Inferior parietal cortex (tissue), 1 donor: ENCODE measurements around the gene TSPAN6.

Experiments used
- DNase-seq: peaks from one replicate; pipeline ENCODE4 v3.0.0-alpha.2; 2016; ENCODE audit errors: extremely low spot score

TSPAN6 gene

GRCh38 chrX:100584611-100585010, 52.0 kb downstream of the TSPAN6 start, which contains the start of gene TNMD:
TSS of gene TNMD (plus strand) at chrX:100584936. CDS start at chrX:100585019, 83 bp downstream.
- no peak for DNase-seq
